Ovary (tissue), 3 donors: ENCODE data around the gene OR1F1.

Experiments used
- EP300 ChIP-seq: sonication (generic); formaldehyde crosslinking; IDR thresholded peaks from one replicate; pipeline ENCODE4 v1.6.1; 2017; ENCODE audit warnings: antibody characterized with exemption
- POLR2A ChIP-seq: fragments of 450-650 bp; IDR thresholded peaks from one replicate; pipeline ENCODE4 v1.6.1; 2017; ENCODE audit warnings: antibody characterized with exemption, mild to moderate bottlenecking, moderate library complexity
- TF ChIP-seq, protein P1 (sequence below), 3 donors: fragments of 450-650 bp in 2 of 3; fragments of 200-600 bp in 1 of 3; IDR thresholded peaks; one replicate each; pipeline versions ENCODE4 v1.5.1 to v1.8.0; 2016 to 2022; ENCODE audit warnings: antibody characterized with exemption in 3 of 3, mild to moderate bottlenecking in 1 of 3
- donor health status: DM: no; HTN: no; CAD: no.

DNA sequence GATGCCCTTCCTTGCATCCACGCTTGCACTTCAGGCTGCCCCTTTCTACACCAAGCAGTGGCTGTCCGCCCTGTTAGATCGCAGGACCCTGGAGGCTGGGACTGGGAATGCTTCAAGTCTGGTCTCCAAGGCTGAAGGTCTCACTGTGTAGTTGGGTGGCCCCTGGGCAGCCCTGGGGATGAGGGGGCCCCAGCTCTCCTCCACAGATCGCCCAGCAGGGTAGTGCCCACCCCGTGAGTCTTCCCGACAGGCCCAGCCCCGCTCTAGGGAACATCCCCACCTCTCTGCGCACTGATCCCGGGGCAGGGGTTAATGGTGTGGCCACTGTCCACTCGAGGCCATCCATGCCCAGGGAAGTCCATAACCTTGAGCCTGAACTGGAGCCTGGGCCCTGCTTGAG is 42.9 kb upstream of the OR1F1 start:
- TF ChIP-seq, protein P1, sequence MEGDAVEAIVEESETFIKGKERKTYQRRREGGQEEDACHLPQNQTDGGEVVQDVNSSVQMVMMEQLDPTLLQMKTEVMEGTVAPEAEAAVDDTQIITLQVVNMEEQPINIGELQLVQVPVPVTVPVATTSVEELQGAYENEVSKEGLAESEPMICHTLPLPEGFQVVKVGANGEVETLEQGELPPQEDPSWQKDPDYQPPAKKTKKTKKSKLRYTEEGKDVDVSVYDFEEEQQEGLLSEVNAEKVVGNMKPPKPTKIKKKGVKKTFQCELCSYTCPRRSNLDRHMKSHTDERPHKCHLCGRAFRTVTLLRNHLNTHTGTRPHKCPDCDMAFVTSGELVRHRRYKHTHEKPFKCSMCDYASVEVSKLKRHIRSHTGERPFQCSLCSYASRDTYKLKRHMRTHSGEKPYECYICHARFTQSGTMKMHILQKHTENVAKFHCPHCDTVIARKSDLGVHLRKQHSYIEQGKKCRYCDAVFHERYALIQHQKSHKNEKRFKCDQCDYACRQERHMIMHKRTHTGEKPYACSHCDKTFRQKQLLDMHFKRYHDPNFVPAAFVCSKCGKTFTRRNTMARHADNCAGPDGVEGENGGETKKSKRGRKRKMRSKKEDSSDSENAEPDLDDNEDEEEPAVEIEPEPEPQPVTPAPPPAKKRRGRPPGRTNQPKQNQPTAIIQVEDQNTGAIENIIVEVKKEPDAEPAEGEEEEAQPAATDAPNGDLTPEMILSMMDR (IDR thresholded peaks at IDR 0.05) = no peak
- no peak for TF ChIP-seq POLR2A
- TF ChIP-seq EP300 = no peak
